Liver (tissue), 9 donors: ENCODE data around the gene RGS12. TPM values are rescaled to one million over a fixed set of nuclear protein-coding genes. Genes with fewer than 3 reads are reported as not detected.

Experiments used
- DNase-seq: peaks from one replicate; pipeline ENCODE4 v3.0.0-alpha.2; 2017; ENCODE audit warnings: low spot score
- H3K27ac ChIP-seq, 2 donors: one replicate each; pipeline ENCODE4 v1.7.0; 2013; ENCODE audit warnings: inconsistent platforms in 2 of 2, low read length in 2 of 2, control low read depth in 1 of 2, low read depth in 1 of 2, mild to moderate bottlenecking in 1 of 2
- H3K27me3 ChIP-seq, 4 donors: one replicate each; pipeline versions ENCODE4 v1.6.1 to v1.7.0; 2013; ENCODE audit warnings: low read length in 3 of 4, inconsistent platforms in 1 of 4, mild to moderate bottlenecking in 1 of 4, moderate library complexity in 1 of 4; ENCODE audit not compliant: control insufficient read depth in 4 of 4, insufficient read depth in 4 of 4
- H3K36me3 ChIP-seq, 4 donors: one replicate each; pipeline versions ENCODE4 v1.6.1 to v1.7.0; 2013; ENCODE audit warnings: low read length in 3 of 4, mild to moderate bottlenecking in 3 of 4, low read depth in 1 of 4, moderate library complexity in 1 of 4; ENCODE audit not compliant: control insufficient read depth in 4 of 4, insufficient read depth in 3 of 4
- H3K4me1 ChIP-seq, 4 donors: one replicate each; pipeline versions ENCODE4 v1.6.1 to v1.7.0; 2013; ENCODE audit warnings: low read length in 3 of 4, mild to moderate bottlenecking in 3 of 4, moderate library complexity in 1 of 4; ENCODE audit not compliant: control insufficient read depth in 4 of 4, insufficient read depth in 4 of 4
- H3K4me3 ChIP-seq, 3 donors: one replicate each; pipeline versions ENCODE4 v1.6.1 to v1.7.0; 2013; ENCODE audit warnings: low read length in 3 of 3, control low read depth in 1 of 3, low read depth in 1 of 3, mild to moderate bottlenecking in 1 of 3
- H3K9ac ChIP-seq, 2 donors: one replicate each; pipeline ENCODE4 v1.7.0; 2013; ENCODE audit warnings: low read length in 2 of 2, mild to moderate bottlenecking in 2 of 2, moderate library complexity in 2 of 2, control low read depth in 1 of 2, low read depth in 1 of 2
- H3K9me3 ChIP-seq, 4 donors: one replicate each; pipeline versions ENCODE4 v1.6.1 to v1.7.0; 2013; ENCODE audit warnings: low read length in 3 of 4; ENCODE audit not compliant: control insufficient read depth in 4 of 4
- ATF3 ChIP-seq: IDR thresholded peaks from 2 replicates; pipeline ENCODE4 v1.6.1; 2016; ENCODE audit warnings: antibody characterized with exemption
- CTCF ChIP-seq: fragments of 150-350 bp; IDR thresholded peaks from 2 replicates; pipeline ENCODE4 v1.5.1; 2017; ENCODE audit warnings: improper control_type of control experiment, low read depth, low read length; ENCODE audit not compliant: missing input control
- FOXA1 ChIP-seq: IDR thresholded peaks from 2 replicates; pipeline ENCODE4 v1.6.1; 2016; ENCODE audit warnings: antibody characterized with exemption
- FOXA2 ChIP-seq: IDR thresholded peaks from 2 replicates; pipeline ENCODE4 v1.6.1; 2016; ENCODE audit warnings: antibody characterized with exemption
- HNF4G ChIP-seq: IDR thresholded peaks from 2 replicates; pipeline ENCODE4 v1.6.1; 2016; ENCODE audit warnings: antibody characterized with exemption
- JUND ChIP-seq, 2 donors: IDR thresholded peaks; 2 replicates each; pipeline ENCODE4 v1.6.1; 2016; ENCODE audit warnings: antibody characterized with exemption in 2 of 2
- NR2F2 ChIP-seq: IDR thresholded peaks from 2 replicates; pipeline ENCODE4 v1.6.1; 2016; ENCODE audit warnings: antibody characterized with exemption
- RAD21 ChIP-seq, 2 donors: IDR thresholded peaks; 2 replicates each; pipeline ENCODE4 v1.6.1; 2016; ENCODE audit warnings: antibody characterized with exemption in 2 of 2, mild to moderate bottlenecking in 2 of 2
- REST ChIP-seq: IDR thresholded peaks from 2 replicates; pipeline ENCODE4 v1.6.1; 2016; ENCODE audit warnings: antibody characterized with exemption, mild to moderate bottlenecking
- RXRA ChIP-seq, 2 donors: IDR thresholded peaks; 2 replicates each; pipeline ENCODE4 v1.6.1; 2017 to 2018; ENCODE audit warnings: antibody characterized with exemption in 2 of 2, mild to moderate bottlenecking in 1 of 2
- SP1 ChIP-seq: IDR thresholded peaks from 2 replicates; pipeline ENCODE4 v1.6.1; 2018; ENCODE audit warnings: antibody characterized with exemption, mild to moderate bottlenecking
- TAF1 ChIP-seq: conservative IDR thresholded peaks from 2 replicates; pipeline ENCODE4 v1.6.1; 2016; ENCODE audit warnings: antibody characterized with exemption, mild to moderate bottlenecking
- YY1 ChIP-seq: IDR thresholded peaks from 2 replicates; pipeline ENCODE4 v1.6.1; 2016; ENCODE audit warnings: antibody characterized with exemption, mild to moderate bottlenecking
- ZBTB33 ChIP-seq: IDR thresholded peaks from 2 replicates; pipeline ENCODE4 v1.6.1; 2016; ENCODE audit warnings: antibody characterized with exemption
- WGBS: extraction: QIAGEN DNeasy Blood & Tissue Kit; methylation state at CpG from one replicate; pipeline ENCODE4 v1.1.7; 2013; 5-methylcytosine and 5-hydroxymethylcytosine counted together
- polyA plus RNA-seq, 2 donors: library from polyadenylated mRNA; stranded (reverse) in 1 of 2; unstranded in 1 of 2; fragments of 200-250 nt in 1 of 2; fragments of >200 nt in 1 of 2; fragmentation: Nextera tagmentation in 1 of 2; extraction: Ambion mirVana in 1 of 2; gene quantifications; one replicate each; pipeline versions ENCODE4 v1.2.1 to v1.2.3, GENCODE V29; 2013 to 2015
- total RNA-seq, 2 donors: library from RNA; depleted of rRNA; stranded (reverse); fragments of >200 nt; gene quantifications; one replicate each; pipeline ENCODE4 v1.2.3, GENCODE V29; 2014
- donor health status: healthy.
- donor health status: healthy.
- donor health status: healthy.
- donor health status: healthy.
- donor health status: healthy.

Gene RGS12
- total and polyA plus RNA-seq, 4 donors: 6.4 to 23.2 (median 11.5) TPM

GRCh38 chr4:3321295-3321889 lies 28.6 kb downstream of the RGS12 start (continued):
- TF ChIP-seq REST (no peak), FOXA1 (no peak), FOXA2 (no peak)

- peaks cover 0 to 4% (median under 1%) of the 10 kb centered on the region in 4 donors for H3K36me3 ChIP-seq
- DNase-seq: no peak
- H3K9ac ChIP-seq: no peak overlapping the region
- TF ChIP-seq ATF3: no peak
- TF ChIP-seq ZBTB33: no peak
- TF ChIP-seq RXRA (IDR thresholded peaks at IDR 0.05): no peak
- no peak for TF ChIP-seq JUND (IDR thresholded peaks at IDR 0.05)
- TF ChIP-seq HNF4G: no peak
- TF ChIP-seq FOXA1: no peak
- TF ChIP-seq RAD21 (IDR thresholded peaks at IDR 0.05): no peak
- TF ChIP-seq CTCF: no peak
- TF ChIP-seq NR2F2: no peak
- H3K27ac ChIP-seq: no peak overlapping the region
- H3K9me3 ChIP-seq: no peaks in the 10 kb centered on the region
- 90% methylated on average over 10 of the region's 10 CpGs for whole genome bisulfite sequencing
- no peaks in the 10 kb centered on the region for H3K4me1 ChIP-seq
- no peak overlapping the region for H3K4me3 ChIP-seq
- H3K27me3 ChIP-seq: no peaks in the 10 kb centered on the region
Observed at GRCh38 chr4:3322059-3322550, 29.3 kb downstream of the RGS12 start.

- no peak overlapping the region for H3K9ac ChIP-seq
- H3K27ac ChIP-seq: no peak overlapping the region
- no peak overlapping the region for H3K4me3 ChIP-seq
- peak; percentile 27 for DNase-seq
- peaks cover 0 to 1% (median 0%) of the 10 kb centered on the region in 4 donors for H3K36me3 ChIP-seq
- H3K27me3 ChIP-seq: no peaks in the 10 kb centered on the region
- no peaks in the 10 kb centered on the region for H3K4me1 ChIP-seq
- WGBS: 95% methylated on average over 21 of the region's 21 CpGs
- H3K9me3 ChIP-seq: no peaks in the 10 kb centered on the region
- TF ChIP-seq FOXA2 (no peak), CTCF (no peak), YY1 (no peak), TAF1 (no peak), HNF4G (no peak), NR2F2 (no peak), RXRA (IDR thresholded peaks at IDR 0.05) (no peak), ZBTB33 (no peak), SP1 (no peak)
Observed at GRCh38 chr4:3323071-3323481, 30.3 kb downstream of the RGS12 start.
